T-cell (primary cell): ENCODE results near the gene P4HB. TPM values are rescaled to one million over a fixed set of nuclear protein-coding genes. Genes with fewer than 3 reads are reported as not detected.

Source experiments
- ATAC-seq, 4 experiments: fragments of 200-7000 bp in 3 of 4; fragments of 150-1000 bp in 1 of 4; cut with Tn5 transposase; replicated peaks in 1 of 4; 1 replicate in 3 of 4; 2 replicates in 1 of 4; pipeline ENCODE4 v1.10.0; 2021; ENCODE audit warnings: moderate library complexity in 3 of 4, mild to moderate bottlenecking in 2 of 4, moderate number of reproducible peaks in 1 of 4
- CTCF ChIA-PET, 2 donors: fragments of 300-600 bp; sonication (Branson Sonifier 250); formaldehyde crosslinking; loops; one replicate each; lab custom pipeline; 2022; ENCODE audit warnings: antibody characterized with exemption in 2 of 2; lab: Charles Lee
- POLR2A ChIA-PET, 2 donors: fragments of 300-600 bp; sonication (Branson Sonifier 250); formaldehyde crosslinking; loops; one replicate each; lab custom pipeline; 2022; ENCODE audit warnings: antibody characterized with exemption in 2 of 2; lab: Charles Lee
- DNase-seq, 35 experiments: peaks; one replicate each; pipeline versions ENCODE4 v3.0.0 to v3.0.0-alpha.2; 2013 to 2023
- H3K27ac ChIP-seq: one replicate; pipeline ENCODE4 v1.5.1; 2013; ENCODE audit warnings: low read length
- H3K27me3 ChIP-seq, 2 experiments: replicated peaks in 1 of 2; 1 replicate in 1 of 2; 2 replicates in 1 of 2; pipeline versions ENCODE4 v1.6.1 to v1.7.0; 2013; ENCODE audit warnings: low read length in 1 of 2, mixed read lengths in 1 of 2; ENCODE audit not compliant: control insufficient read depth in 2 of 2, insufficient read depth in 2 of 2; ENCODE audit errors: extremely low read depth in 1 of 2
- H3K36me3 ChIP-seq, 2 donors: 1 replicate in 1 of 2; 2 replicates in 1 of 2; pipeline versions ENCODE4 v1.6.1 to v1.7.0; 2013; ENCODE audit warnings: low read length in 1 of 2; ENCODE audit not compliant: control insufficient read depth in 2 of 2, insufficient read depth in 1 of 2; ENCODE audit errors: extremely low read depth in 1 of 2
- H3K4me1 ChIP-seq, 2 experiments: 1 replicate in 1 of 2; 2 replicates in 1 of 2; pipeline versions ENCODE4 v1.6.1 to v1.7.0; 2013; ENCODE audit warnings: low read length in 2 of 2, mixed read lengths in 1 of 2; ENCODE audit not compliant: insufficient read depth in 2 of 2, control insufficient read depth in 1 of 2; ENCODE audit errors: extremely low read depth in 1 of 2
- H3K4me3 ChIP-seq, 2 donors: 1 replicate in 1 of 2; 2 replicates in 1 of 2; pipeline versions ENCODE4 v1.5.1 to v1.7.0; 2013; ENCODE audit warnings: mild to moderate bottlenecking in 2 of 2, low read length in 1 of 2, moderate library complexity in 1 of 2; ENCODE audit not compliant: control insufficient read depth in 1 of 2; ENCODE audit errors: extremely low read depth in 1 of 2
- H3K9me3 ChIP-seq: 2 replicates; pipeline ENCODE4 v1.7.0; 2013
- H3K27ac Mint-ChIP-seq, 2 donors: one replicate each; pipeline ENCODE4 v1.8.0; 2020 to 2021; ENCODE audit warnings: mild to moderate bottlenecking in 2 of 2, mixed read lengths in 2 of 2
- H3K27me3 Mint-ChIP-seq, 2 donors: one replicate each; pipeline ENCODE4 v1.8.0; 2021 to 2022; ENCODE audit warnings: mixed read lengths in 2 of 2
- H3K36me3 Mint-ChIP-seq: one replicate; pipeline ENCODE4 v1.8.0; 2021; ENCODE audit warnings: mixed read lengths
- H3K4me1 Mint-ChIP-seq, 3 donors: one replicate each; pipeline ENCODE4 v1.8.0; 2020 to 2022; ENCODE audit warnings: mixed read lengths in 3 of 3, mild to moderate bottlenecking in 1 of 3
- H3K4me3 Mint-ChIP-seq, 3 donors: one replicate each; pipeline ENCODE4 v1.8.0; 2020 to 2022; ENCODE audit warnings: mild to moderate bottlenecking in 3 of 3, mixed read lengths in 3 of 3, moderate library complexity in 3 of 3
- H3K9me3 Mint-ChIP-seq, 3 donors: one replicate each; pipeline ENCODE4 v1.8.0; 2020 to 2022; ENCODE audit warnings: mixed read lengths in 3 of 3
- WGBS: methylation state at CpG from one replicate; pipeline ENCODE4 v1.1.5; 2013; ENCODE audit warnings: missing lambda C conversion rate; ENCODE audit not compliant: insufficient coverage; 5-methylcytosine and 5-hydroxymethylcytosine counted together
- total RNA-seq, 35 experiments: library from RNA in 6 of 35; stranded (reverse) in 6 of 35; fragments of 120-200 nt in 1 of 35; gene quantifications; one replicate each; pipeline versions ENCODE4 v1.2.1 to v1.2.4 and lab custom pipeline; 2013 to 2026

Gene P4HB
- total RNA-seq, 5 donors from 2014 or later (not counting 1 experiment from before 2014, with no cell fraction given): 228 to 324 (median 269) TPM

DNA sequence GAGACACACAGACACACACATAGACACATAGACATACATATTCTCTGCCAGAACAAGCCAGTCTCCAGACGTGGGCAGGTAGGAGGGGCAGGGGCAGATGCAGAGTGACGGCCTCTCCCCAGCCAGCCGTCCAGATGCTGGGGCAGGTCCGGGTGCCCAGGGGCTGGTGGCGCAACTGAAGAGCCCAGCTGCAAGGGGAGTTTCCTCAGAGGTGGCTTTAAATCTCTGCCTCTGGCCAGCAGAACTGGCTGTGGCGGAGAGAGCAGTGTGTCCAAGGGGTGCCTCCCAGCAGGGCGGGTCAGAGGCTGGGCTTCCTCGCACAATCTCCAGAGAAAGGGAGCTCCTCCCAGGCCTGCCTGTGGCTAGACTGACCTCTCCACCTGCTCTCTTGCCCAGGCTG is 65.8 kb downstream of the P4HB start:
- WGBS: 80% methylated on average over 8 of the region's 8 CpGs
- H3K9me3 Mint-ChIP-seq: no peaks in the 10 kb centered on the region
- ATAC-seq (no peak), DNase-seq (no peak)
- no peaks in the 10 kb centered on the region for H3K4me1 Mint-ChIP-seq
- H3K27ac Mint-ChIP-seq: no peak overlapping the region
- Histone ChIP-seq H3K27ac (no peak overlapping the region), H3K27me3 (peaks cover 3 to 26% of the 10 kb centered on the region in 2 experiments), H3K36me3 (no peaks in the 10 kb centered on the region), H3K4me1 (no peaks in the 10 kb centered on the region), H3K9me3 (no peaks in the 10 kb centered on the region), H3K4me3 (no peak overlapping the region)
- no peak overlapping the region for H3K4me3 Mint-ChIP-seq
- CTCF ChIA-PET: no interaction called here
- no peaks in the 10 kb centered on the region for H3K36me3 Mint-ChIP-seq
- POLR2A ChIA-PET: no interaction called here
- peaks cover 0 to 8% of the 10 kb centered on the region in 2 donors for H3K27me3 Mint-ChIP-seq

DNA sequence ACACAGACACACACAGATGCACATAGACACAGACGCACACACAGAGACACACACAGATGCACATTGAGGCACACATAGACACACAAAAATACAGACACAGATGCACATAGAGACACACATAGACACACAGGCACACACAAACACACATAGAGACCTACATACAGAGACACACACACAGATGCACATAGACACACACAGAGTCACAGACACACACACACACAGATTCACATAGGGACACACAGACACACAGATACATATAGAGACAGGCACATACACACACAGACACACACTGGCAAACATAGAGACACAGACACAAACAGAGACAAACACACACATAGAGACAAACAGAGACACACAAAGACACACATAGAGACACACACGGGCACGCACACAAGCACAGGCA is 66.3 kb downstream of the P4HB start:
- Histone ChIP-seq H3K4me3 (no peak overlapping the region), H3K27me3 (peaks cover 3 to 26% of the 10 kb centered on the region in 2 experiments), H3K4me1 (no peaks in the 10 kb centered on the region), H3K36me3 (no peaks in the 10 kb centered on the region), H3K27ac (no peak overlapping the region), H3K9me3 (no peaks in the 10 kb centered on the region)
- no peak for ATAC-seq
- no peak for DNase-seq
- H3K9me3 Mint-ChIP-seq: no peaks in the 10 kb centered on the region
- H3K27me3 Mint-ChIP-seq: peaks cover 0 to 4% of the 10 kb centered on the region in 2 donors
- CTCF ChIA-PET: no interaction called here
- POLR2A ChIA-PET: no interaction called here
- H3K27ac Mint-ChIP-seq: no peak overlapping the region
- H3K4me3 Mint-ChIP-seq: no peak overlapping the region
- WGBS: 88% methylated on average over 1 of the region's 3 CpGs
- no peaks in the 10 kb centered on the region for H3K36me3 Mint-ChIP-seq
- no peaks in the 10 kb centered on the region for H3K4me1 Mint-ChIP-seq

Other genes starting within 250 kb of the P4HB start
- gene NPLOC4, start 223.4 kb downstream of the P4HB start, total RNA-seq: 10 to 100 TPM; 79.0 to 96.1 (median 87.2) TPM
- gene TSPAN10, start 223.3 kb downstream of the P4HB start, total RNA-seq: 1 to 10 TPM in 2 of 5 donors, under 1 TPM in 3; 0.58 to 1.5 (median 0.66) TPM
- gene PDE6G, start 204.0 kb downstream of the P4HB start, total RNA-seq: 1 to 10 TPM in 4 of 5 donors, under 1 TPM in 1; 0.33 to 4.6 (median 1.8) TPM
- 10 to 100 TPM; 34.1 to 93.3 (median 68.1) TPM for gene OXLD1, start 193.9 kb downstream of the P4HB start, total RNA-seq
- 10 to 100 TPM; 15.9 to 33.9 (median 30.0) TPM for gene CCDC137, start 193.8 kb downstream of the P4HB start, total RNA-seq
- gene ARL16, start 176.7 kb downstream of the P4HB start, total RNA-seq: 10 to 100 TPM; 30.9 to 51.0 (median 39.3) TPM
- gene HGS, start 176.5 kb downstream of the P4HB start, total RNA-seq: 100 to 1,000 TPM; 114 to 205 (median 181) TPM
- 10 to 100 TPM; 18.5 to 33.5 (median 31.4) TPM for gene MRPL12, start 157.2 kb downstream of the P4HB start, total RNA-seq
- gene SLC25A10, start 148.3 kb downstream of the P4HB start, total RNA-seq: 1 to 10 TPM; 3.3 to 8.3 (median 7.4) TPM
- under 1 TPM in 1 of 5 donors, not detected in 4; 0.13 TPM for gene GCGR, start 56.4 kb downstream of the P4HB start, total RNA-seq
- 10 to 100 TPM; 46.4 to 92.4 (median 77.1) TPM for gene MCRIP1, start 27.2 kb downstream of the P4HB start, total RNA-seq
- not detected for gene PPP1R27, start 25.5 kb downstream of the P4HB start, total RNA-seq
- 100 to 1,000 TPM; 473 to 577 (median 504) TPM for gene ARHGDIA, start 10.8 kb upstream of the P4HB start, total RNA-seq
- 10 to 100 TPM; 58.2 to 82.9 (median 63.4) TPM for gene ALYREF, start 31.1 kb upstream of the P4HB start, total RNA-seq
- gene ANAPC11, start 31.2 kb upstream of the P4HB start, total RNA-seq: 10 to 100 TPM; 37.6 to 61.3 (median 51.1) TPM
- under 1 TPM; 0.16 to 0.51 (median 0.41) TPM for gene NPB, start 41.7 kb upstream of the P4HB start, total RNA-seq
- gene PCYT2, start 50.9 kb upstream of the P4HB start, total RNA-seq: 10 to 100 TPM; 24.5 to 55.2 (median 48.2) TPM
- gene SIRT7, start 57.6 kb upstream of the P4HB start, total RNA-seq: 10 to 100 TPM; 54.3 to 96.2 (median 77.4) TPM
- 10 to 100 TPM; 10.6 to 24.8 (median 18.8) TPM for gene MAFG, start 67.2 kb upstream of the P4HB start, total RNA-seq
- 10 to 100 TPM in 2 of 5 donors, 1 to 10 TPM in 2, under 1 TPM in 1; 0.93 to 15.4 (median 8.2) TPM for gene PYCR1, start 76.8 kb upstream of the P4HB start, total RNA-seq
- gene MYADML2, start 86.7 kb upstream of the P4HB start, total RNA-seq: not detected
- gene NOTUM, start 100.7 kb upstream of the P4HB start, total RNA-seq: under 1 TPM in 3 of 5 donors, not detected in 2; 0.13 to 0.33 (median 0.29) TPM
- gene ASPSCR1, start 117.1 kb upstream of the P4HB start, total RNA-seq: 10 to 100 TPM; 34.6 to 49.7 (median 44.9) TPM
- 10 to 100 TPM; 26.7 to 47.8 (median 43.7) TPM for gene CENPX, start 162.3 kb upstream of the P4HB start, total RNA-seq
- 10 to 100 TPM; 13.3 to 28.5 (median 22.3) TPM for gene LRRC45, start 162.8 kb upstream of the P4HB start, total RNA-seq
- 1 to 10 TPM; 1.1 to 5.4 (median 3.6) TPM for gene RAC3, start 171.1 kb upstream of the P4HB start, total RNA-seq
- gene DCXR, start 177.2 kb upstream of the P4HB start, total RNA-seq: 100 to 1,000 TPM in 1 of 5 donors, 10 to 100 TPM in 4; 70.4 to 111 (median 96.1) TPM
- 10 to 100 TPM; 31.5 to 38.6 (median 35.2) TPM for gene RFNG, start 191.3 kb upstream of the P4HB start, total RNA-seq
- gene GPS1, start 191.4 kb upstream of the P4HB start, total RNA-seq: 100 to 1,000 TPM in 2 of 5 donors, 10 to 100 TPM in 3; 75.3 to 117 (median 98.0) TPM
- 100 to 1,000 TPM; 137 to 186 (median 177) TPM for gene DUS1L, start 205.3 kb upstream of the P4HB start, total RNA-seq
- 100 to 1,000 TPM in 2 of 5 donors, 10 to 100 TPM in 3; 48.2 to 144 (median 52.5) TPM for gene FASN, start 237.7 kb upstream of the P4HB start, total RNA-seq